GM19099 (cell line): ENCODE results near the gene ZNF641.
A peak's percentile ranks its signal among the peaks of the same experiment; 100 is the strongest.

Source experiments
- POLR2A ChIP-seq: IDR thresholded peaks from 3 replicates; pipeline ENCODE4 v1.6.1; 2011; ENCODE audit warnings: low read depth; ENCODE audit not compliant: insufficient read length; ENCODE audit errors: extremely low read depth

The ZNF641 gene

GRCh38 chr12:48350249-48351021 is at the start of gene ZNF641:
TSS of gene ZNF641 (minus strand) at chr12:48350919. CDS start at chr12:48348090, 2,829 bp downstream.
- TF ChIP-seq POLR2A = peak; percentile 65

GRCh38 chr12:48390026-48390425 is 39.3 kb upstream of the ZNF641 start:
- TF ChIP-seq POLR2A = no peak

GRCh38 chr12:48389409-48389808 is 38.7 kb upstream of the ZNF641 start:
- no peak for TF ChIP-seq POLR2A

GRCh38 chr12:48388938-48389337 is 38.2 kb upstream of the ZNF641 start:
- no peak for TF ChIP-seq POLR2A

GRCh38 chr12:48388460-48388859 is 37.7 kb upstream of the ZNF641 start:
- no peak for TF ChIP-seq POLR2A

GRCh38 chr12:48380596-48380995 is 29.9 kb upstream of the ZNF641 start:
- TF ChIP-seq POLR2A = no peak

GRCh38 chr12:48379794-48380193 is 29.1 kb upstream of the ZNF641 start:
- TF ChIP-seq POLR2A = no peak

- TF ChIP-seq POLR2A = no peak
These were observed 26.9 kb upstream of the ZNF641 start for GRCh38 chr12:48377646-48378045.

GRCh38 chr12:48374164-48374563 is 23.4 kb upstream of the ZNF641 start:
- TF ChIP-seq POLR2A = no peak

GRCh38 chr12:48366131-48366530 is 15.4 kb upstream of the ZNF641 start:
- TF ChIP-seq POLR2A = no peak

GRCh38 chr12:48361664-48362339 is 11.1 kb upstream of the ZNF641 start:
- TF ChIP-seq POLR2A = no peak

- TF ChIP-seq POLR2A = no peak
These were observed 8.3 kb upstream of the ZNF641 start for GRCh38 chr12:48358937-48359513.

- no peak for TF ChIP-seq POLR2A
These were observed 5.5 kb upstream of the ZNF641 start for GRCh38 chr12:48356041-48356768.

- no peak for TF ChIP-seq POLR2A
These were observed 1.5 kb upstream of the ZNF641 start for GRCh38 chr12:48352157-48352760.
